Stimulated activated CD4-positive, alpha-beta T cell treated with anti-CD3 and anti-CD28 coated beads, Interleukin-15, amount 100 ng/mL, for 1 hour (primary cell): ENCODE data around the gene UGT1A10.
"Not testable (repeated sequence)": the region's sequence is repeated elsewhere in the genome, so short reads cannot be mapped to it uniquely, and the experiment has no call there.

Source experiments
- DNase-seq, 2 donors: peaks; one replicate each; pipeline ENCODE4 v3.0.0-alpha.2; 2020; ENCODE audit warnings: low read depth in 1 of 2, low spot score in 1 of 2

Gene UGT1A10

DNA sequence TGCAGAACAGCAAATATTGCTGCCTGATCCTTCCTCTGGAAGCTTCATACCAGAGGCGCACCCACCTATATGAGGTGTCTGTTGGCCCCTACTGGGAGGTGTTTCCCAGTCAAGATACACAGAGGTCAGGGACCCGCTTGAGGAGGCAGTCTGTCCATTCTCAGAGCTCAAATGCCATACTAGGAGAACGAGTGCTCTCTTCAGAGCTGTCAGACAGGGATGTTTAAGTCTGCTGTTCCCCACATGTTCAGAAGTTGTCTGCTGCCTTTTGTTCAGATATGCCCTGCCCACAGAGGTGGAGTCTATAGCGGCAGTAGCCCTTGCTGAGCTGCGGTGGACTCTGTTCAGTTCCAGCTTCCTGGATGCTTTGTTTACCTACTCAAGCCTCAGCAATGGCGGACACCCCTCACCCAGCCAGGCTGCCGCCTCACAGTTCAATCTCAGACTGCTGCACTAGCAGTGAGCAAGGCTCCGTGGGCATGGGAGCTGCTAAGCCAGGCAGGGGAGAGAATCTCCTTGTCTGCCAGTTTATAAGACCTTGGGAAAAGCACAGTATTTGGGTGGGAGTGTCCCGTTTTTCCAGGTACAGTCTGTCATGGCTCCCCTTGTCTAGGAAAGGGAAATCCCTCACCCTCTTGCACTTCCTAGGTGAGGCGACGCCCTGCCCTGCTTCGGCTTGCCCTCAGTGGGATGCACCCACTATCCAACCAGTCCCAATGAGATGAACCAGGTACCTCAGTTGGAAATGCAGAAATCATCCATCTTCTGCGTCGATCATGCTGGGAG is 100.8 kb downstream of the UGT1A10 start:
- not testable (repeated sequence) for DNase-seq

DNA sequence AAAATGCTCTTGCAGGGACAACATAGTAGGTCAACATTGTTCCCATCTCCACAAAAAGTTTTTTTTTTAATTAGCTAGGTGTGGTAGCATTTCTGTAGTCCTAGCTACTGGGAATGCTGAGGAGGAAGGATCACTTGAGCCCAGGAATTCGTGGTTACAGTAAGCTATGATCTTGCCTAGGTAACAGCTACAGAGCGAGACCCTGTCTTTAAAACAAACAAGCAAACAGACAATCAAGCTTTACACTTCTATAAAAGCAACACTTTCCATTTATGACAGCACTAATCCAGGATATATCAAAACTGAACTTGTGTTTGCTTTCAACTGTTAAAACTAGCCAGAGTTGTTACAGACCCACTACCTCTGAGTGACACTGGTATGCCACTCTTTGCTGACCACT is 104.6 kb downstream of the UGT1A10 start:
- DNase-seq: no peak

DNA sequence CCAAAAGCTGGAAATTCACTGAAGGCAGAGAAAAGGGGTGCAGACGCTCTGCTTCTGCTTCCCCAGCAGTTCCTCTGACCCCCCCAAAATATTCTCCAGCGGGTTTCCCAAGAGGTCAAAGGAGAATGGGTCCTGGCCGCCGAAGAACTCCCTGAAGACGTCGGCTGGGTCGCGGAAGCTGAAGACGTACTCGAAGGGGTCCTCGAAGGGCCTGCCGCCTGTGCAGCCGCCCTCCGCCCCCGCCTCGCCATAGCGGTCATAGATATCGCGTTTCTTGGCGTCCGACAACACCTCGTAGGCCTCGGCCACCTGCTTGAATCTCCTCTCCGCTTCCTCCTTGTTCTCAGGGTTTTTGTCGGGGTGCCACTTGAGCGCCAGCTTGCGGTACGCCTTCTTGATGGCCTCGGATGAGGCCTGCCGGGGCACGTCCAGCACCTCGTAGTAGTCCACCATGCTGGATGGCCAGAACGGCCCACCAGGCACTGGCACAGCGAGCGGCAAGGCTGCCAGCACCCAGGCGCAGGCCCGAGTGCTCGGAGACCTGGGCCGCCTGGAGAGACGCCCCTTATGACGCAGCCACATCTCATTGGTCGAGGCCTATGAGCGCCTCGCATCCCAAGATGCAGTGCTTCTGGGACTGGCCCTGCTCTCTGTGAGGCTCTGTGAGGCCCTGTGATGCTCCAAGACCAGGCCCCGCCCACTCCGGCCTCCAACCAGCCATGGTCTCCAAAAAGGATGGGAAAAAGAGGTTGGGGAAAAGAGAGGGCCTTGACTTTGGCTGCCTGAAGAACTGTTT is 107.4 kb downstream of the UGT1A10 start:
- DNase-seq: no peak

DNA sequence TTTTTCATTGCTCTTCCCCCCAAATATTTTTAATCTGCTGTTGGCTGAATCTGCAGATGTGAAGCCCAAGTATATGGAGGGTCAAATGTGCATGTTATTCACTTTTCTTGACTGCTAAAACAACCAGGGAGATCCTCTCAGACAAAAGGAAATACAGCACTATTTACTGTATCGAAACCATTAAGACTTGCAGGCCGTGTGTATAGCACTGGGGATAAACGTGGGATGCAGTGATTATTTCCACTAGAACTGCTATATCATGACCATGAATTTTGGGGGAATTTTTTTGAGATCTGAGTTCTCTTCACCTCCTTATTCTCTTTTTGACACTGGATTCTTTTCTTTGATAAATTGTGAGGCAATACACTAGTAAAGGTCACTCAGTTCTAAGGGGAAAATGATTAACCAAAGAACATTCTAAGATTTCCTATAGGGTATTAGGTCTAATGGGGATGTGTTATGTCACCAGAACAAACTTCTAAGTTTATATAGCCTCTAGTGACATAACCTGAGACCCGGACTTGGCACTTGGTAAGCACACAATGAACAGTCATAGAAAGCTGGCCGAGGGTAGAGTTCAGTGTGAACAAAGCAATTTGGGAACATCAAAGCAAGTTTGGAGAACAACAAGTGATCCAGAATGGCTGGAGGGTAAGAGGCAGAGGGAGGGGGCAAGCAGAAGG is 109.0 kb downstream of the UGT1A10 start:
- DNase-seq: no peak

DNA sequence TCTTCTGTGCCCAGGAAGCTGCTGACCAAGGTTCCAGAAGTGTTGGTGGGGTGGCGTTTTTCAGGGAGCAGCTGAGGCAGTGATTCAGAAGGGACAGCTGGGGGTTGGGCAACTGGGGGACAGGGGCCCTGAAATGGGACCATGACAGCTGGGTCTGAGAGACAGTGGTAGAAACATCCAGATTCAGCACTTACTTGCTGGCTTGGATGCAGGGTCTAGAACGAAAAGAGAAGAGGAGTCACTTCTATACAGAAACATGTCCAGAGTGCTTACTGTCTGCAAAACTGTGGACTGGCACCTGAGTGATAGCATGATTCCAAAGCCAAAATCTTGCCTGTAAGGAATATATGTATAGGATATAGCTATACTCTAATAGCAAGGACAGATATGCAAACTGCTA is 109.6 kb downstream of the UGT1A10 start:
- DNase-seq: not testable (repeated sequence)

DNA sequence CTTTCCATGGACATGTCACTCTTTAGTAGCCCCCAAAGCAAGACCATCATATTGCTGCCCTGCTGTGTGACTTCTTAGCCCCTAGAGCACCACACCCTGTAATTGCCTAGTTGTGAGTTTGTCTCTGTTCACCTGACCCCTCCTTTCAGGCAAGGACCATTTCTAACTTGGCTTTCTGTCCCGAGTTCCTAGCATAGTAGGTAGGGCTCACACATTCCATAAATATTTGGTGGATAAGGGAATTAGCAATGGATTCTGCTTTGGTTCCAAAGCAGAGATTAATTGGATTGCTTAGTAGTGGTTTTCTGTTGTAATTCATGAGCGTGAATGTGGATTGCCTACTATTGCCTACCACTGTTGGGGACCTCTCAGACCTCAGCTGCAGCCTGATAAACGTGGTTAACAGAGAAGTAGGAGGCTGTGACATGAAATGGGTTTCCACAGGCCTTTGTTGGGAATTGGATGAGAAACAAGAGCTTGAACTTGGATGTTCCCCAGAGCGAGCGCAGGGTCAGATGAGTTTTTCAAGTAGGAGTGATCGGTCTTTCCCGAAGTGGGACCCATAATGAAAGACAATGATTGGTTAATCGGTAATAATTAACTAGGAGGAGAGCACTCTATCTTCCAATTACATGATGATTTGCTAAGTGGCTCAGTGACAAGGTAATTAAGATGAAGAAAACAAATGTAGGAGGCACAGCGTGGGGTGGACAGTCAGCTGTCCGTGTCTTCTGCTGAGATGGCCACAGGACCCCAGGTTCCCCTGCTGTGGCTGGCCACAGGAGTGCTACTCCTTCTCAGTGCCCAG is 110.4 kb downstream of the UGT1A10 start:
- no peak for DNase-seq

DNA sequence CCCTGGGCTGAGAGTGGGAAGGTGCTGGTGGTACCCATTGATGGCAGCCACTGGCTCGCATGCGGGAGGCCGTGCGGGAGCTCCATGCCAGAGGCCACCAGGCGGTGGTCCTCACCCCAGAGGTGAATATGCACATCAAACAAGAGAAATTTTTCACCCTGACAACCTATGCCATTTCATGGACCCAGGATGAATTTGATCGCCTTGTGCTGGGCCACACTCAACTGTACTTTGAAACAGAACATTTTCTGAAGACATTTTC is 111.0 kb downstream of the UGT1A10 start:
- DNase-seq: no peak

DNA sequence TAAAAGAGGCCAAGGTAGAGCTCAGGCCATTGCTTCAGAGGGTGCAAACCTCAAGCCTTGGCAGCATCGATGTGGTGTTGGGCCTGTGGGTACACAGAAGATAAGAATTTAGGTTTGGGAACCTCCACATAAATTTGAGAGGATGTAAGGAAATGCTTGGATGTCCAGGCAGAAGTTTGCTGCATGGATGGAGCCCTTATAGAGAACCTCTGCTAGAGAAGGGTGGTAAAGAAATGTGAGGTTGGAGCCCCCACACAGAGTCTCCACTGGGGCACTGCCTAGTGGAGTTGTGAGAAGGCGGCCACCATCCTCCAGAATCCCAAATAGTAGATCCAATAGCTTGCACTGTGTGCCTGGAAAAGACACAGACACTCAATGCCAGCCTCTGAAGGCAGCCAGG is 114.4 kb downstream of the UGT1A10 start:
- not testable (repeated sequence) for DNase-seq

DNA sequence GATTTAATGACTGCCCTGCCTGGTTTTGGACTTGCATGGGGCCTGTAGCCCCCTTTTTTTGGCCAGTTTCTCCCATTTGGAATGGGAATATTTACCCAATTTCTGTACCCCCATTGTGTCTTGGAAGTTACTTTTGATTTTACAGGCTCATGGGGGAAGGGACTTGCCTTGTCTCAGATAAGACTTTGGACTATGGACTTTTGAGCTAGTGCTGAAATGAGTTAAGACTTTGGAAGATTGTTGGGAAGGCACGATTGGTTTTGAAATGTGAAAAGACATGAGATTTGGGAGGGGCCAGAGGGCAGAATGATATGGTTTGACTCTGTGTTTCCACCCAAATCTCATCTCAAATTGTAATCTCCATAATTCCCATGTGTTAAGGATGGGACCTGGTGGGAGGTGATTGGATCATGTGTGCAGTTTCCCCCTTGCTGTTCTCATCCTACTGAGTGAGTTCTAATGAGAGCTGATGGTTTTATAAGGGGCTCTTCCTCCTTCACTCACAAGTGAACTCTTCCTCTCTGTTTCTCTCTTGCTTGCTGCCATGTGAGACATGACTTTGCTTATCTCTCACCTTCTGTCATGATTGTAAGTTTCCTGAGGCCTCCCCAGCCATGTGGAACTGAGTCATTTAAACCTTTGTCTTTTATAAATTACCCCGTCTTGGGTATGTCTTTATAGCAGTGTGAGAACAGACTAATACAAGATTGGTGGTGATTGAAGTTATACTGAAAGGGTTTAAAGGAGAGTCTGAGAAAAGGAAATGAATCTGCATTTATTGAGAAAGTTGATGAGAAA is 115.2 kb downstream of the UGT1A10 start:
- not testable (repeated sequence) for DNase-seq

DNA sequence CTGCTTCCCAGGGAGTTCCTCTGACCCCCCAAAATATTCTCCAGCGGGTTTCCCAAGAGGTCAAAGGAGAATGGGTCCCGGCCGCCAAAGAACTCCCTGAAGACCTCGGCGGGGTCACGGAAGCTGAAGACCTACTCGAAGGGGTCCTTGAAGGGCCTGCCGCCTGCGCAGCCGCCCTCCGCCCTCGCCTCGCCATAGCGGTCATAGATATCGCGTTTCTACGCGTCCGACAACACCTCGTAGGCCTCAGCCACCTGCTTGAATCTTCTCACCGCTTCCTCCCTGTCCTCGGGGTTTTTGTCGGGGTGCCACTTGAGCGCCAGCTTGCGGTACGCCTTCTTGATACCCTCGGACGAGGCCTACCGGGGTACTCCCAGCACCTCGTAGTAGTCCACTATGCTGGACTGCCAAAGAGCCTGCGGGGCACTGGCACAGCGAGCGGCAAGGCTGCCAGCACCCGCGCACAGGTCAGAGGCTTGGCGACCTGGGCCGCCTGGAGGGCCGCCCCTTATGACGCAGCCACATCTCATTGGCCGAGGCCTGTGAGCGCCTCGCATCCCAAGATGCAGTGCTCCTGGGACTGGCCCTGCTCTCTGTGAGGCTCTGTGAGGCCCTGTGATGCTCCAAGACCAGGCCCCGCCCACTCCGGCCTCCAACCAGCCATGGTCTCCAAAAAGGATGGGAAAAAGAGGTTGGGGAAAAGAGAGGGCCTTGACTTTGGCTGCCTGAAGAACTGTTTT is 118.8 kb downstream of the UGT1A10 start:
- no peak for DNase-seq

DNA sequence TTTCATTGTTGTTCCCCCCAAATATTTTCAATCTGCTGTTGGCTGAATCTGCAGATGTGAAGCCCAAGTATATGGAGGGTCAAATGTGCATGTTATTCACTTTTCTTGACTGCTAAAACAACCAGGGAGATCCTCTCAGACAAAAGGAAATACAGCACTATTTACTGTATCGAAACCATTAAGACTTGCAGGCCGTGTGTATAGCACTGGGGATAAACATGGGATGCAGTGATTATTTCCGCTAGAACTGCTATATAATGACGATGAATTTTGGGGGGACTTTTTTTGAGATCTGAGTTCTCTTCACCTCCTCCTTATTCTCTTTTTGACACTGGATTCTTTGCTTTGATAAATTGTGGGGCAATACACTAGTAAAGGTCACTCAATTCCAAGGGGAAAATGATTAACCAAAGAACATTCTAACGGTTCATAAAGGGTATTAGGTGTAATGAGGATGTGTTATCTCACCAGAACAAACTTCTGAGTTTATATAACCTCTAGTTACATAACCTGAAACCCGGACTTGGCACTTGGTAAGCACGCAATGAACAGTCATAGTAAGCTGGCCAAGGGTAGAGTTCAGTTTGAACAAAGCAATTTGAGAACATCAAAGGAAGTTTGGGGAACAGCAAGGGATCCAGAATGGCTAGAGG is 120.3 kb downstream of the UGT1A10 start:
- DNase-seq: no peak

DNA sequence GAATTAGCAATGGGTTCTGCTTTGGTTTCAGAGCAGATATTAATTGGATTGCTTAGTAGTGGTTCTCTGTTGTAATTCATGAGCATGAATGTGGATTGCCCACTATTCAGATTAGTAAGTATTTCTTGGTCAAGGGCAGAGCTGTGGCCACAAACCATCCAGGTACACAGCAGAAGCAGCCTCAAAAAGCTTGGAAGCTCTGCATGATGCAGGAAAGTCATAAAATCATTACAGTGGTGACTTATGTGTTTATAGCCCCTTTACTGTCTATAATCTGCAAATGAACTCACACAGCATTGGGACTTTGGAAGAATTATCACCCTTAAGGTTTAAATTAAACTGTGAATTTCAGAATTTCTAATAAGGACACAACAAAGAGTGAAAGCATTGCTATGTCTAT is 121.9 kb downstream of the UGT1A10 start:
- no peak for DNase-seq

DNA sequence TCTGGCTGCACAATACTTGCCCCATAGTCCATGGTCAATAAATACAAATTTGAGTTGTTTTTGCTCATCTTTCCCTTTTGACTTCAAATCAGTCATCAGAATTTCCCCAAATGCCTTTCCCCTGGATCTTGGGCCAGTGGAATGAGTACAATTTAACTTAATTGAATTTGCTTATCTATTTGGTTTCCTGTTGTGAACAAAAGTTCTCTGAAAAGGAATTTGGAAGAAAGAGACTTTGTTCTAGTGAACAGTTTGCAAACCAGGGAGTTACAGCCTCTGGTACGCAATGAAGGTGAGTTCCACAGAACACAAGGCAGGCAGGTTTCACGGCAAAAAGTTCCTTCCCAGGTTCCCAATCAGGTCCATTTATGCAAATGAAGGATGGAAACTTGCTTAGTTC is 122.6 kb downstream of the UGT1A10 start:
- DNase-seq: no peak

DNA sequence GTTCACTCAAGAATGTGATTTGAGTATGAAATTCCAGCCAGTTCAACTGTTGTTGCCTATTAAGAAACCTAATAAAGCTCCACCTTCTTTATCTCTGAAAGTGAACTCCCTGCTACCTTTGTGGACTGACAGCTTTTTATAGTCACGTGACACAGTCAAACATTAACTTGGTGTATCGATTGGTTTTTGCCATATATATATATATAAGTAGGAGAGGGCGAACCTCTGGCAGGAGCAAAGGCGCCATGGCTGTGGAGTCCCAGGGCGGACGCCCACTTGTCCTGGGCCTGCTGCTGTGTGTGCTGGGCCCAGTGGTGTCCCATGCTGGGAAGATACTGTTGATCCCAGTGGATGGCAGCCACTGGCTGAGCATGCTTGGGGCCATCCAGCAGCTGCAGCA is 123.8 kb downstream of the UGT1A10 start, which contains the start of gene UGT1A1:
Gene UGT1A1, plus strand, starts transcription at position 228 of the 400 bp plus-strand sequence. Its CDS starts 18 bp downstream, at position 246.
- DNase-seq: no peak

DNA sequence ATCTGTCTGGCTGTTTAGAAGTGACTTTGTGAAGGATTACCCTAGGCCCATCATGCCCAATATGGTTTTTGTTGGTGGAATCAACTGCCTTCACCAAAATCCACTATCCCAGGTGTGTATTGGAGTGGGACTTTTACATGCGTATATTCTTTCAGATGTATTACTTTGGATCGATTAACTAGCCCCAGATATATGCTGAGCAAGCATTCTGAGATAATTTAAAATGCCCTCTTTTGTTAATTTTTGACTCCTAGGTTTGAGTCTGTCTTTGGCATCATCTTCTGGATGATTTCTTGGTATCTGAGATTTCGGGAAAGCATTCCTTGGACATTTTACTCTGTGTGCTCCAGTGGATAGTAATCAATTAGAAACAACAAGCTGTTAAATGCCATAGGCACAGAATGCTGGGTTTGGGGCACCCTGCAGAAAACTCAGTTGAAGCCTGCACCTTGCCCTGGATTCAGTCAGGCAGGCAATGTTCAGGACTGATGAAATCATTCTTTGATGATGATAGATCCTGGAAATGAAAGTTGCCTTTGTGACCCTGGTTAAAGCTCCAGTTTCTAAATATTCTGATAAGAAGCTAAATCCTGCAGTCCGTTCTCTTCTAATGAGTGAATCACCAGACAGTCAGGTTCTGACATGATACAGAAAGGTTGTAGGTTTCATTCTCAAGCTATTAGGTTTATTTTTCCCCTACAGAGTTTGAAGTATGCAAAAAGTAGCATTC is 125.0 kb downstream of the UGT1A10 start:
- no peak for DNase-seq

DNA sequence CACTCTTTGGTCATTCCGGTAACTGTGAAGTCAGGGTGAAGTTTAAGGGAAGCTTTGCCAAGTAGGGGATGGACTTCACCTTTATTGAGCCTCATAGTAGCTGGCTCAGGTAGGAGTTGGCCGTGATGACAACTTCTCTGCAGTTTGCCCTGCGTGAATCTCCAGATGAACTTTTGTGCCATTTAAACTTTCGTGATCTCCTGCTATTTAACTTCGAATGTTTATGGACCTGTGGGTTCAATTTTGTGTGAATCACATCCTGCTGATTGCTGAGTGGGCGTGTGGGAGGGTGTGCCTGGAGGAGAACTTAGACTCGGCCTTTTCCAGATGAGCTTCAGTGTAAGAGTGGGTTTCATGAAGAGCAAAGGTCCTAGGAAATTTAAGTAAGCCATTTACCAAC is 128.0 kb downstream of the UGT1A10 start:
- no peak for DNase-seq

DNA sequence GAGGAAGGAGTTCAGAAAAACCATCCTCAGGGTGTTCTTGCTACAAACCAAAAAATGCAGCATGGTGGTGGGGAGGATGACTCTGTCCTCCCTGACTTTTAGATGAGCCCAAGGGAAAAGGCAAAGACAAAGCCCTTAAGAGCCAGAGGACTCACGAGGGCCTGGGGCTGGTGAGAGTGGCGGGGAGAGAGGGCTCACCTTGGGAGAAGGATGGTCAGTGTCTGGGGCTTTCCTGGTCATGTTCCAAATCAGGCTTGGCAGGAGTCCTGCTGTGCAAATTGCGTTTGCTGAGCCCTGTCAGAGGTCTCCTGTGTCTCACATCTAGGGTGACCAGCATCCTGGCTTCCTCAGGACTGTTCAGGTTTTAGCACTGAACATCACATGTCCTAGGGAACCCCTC is 128.5 kb downstream of the UGT1A10 start:
- DNase-seq: no peak

DNA sequence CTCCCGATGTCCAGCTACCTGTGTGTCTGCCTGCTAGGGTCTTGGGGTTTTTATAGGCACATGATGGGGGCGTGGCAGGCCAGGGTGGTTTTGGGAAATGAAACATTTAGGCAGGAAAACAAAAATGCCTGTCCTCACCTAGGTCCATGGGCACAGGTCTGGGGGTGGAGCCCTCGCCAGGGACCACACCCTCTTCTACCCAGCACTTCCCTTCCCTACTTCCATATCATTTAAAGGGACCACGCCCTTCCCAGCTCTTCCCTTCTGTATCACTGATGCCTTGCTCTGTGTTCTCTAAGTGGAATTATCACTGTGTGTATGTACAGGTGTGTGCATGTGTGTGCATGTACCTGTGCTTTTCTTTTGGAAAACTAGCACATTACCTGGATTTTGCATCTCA is 130.2 kb downstream of the UGT1A10 start:
- DNase-seq: no peak

DNA sequence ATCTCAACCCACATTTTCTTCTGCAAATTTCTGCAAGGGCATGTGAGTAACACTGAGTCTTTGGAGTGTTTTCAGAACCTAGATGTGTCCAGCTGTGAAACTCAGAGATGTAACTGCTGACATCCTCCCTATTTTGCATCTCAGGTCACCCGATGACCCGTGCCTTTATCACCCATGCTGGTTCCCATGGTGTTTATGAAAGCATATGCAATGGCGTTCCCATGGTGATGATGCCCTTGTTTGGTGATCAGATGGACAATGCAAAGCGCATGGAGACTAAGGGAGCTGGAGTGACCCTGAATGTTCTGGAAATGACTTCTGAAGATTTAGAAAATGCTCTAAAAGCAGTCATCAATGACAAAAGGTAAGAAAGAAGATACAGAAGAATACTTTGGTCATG is 131.8 kb downstream of the UGT1A10 start:
- DNase-seq: no peak
